GM08714 (cell line): Measurements from ENCODE around the gene CCNL2.

Experiments
- H3K4me3 ChIP-seq: fragments of 200-500 bp; sonication (Bioruptor generic); 2 replicates; pipeline ENCODE4 v1.5.1; 2014; ENCODE audit warnings: mild to moderate bottlenecking, low read length, inconsistent platforms
- ZNF274 ChIP-seq: IDR thresholded peaks from 2 replicates; pipeline ENCODE4 v1.6.1; 2012; ENCODE audit warnings: mild to moderate bottlenecking, low read depth, low read length

The CCNL2 gene

DNA sequence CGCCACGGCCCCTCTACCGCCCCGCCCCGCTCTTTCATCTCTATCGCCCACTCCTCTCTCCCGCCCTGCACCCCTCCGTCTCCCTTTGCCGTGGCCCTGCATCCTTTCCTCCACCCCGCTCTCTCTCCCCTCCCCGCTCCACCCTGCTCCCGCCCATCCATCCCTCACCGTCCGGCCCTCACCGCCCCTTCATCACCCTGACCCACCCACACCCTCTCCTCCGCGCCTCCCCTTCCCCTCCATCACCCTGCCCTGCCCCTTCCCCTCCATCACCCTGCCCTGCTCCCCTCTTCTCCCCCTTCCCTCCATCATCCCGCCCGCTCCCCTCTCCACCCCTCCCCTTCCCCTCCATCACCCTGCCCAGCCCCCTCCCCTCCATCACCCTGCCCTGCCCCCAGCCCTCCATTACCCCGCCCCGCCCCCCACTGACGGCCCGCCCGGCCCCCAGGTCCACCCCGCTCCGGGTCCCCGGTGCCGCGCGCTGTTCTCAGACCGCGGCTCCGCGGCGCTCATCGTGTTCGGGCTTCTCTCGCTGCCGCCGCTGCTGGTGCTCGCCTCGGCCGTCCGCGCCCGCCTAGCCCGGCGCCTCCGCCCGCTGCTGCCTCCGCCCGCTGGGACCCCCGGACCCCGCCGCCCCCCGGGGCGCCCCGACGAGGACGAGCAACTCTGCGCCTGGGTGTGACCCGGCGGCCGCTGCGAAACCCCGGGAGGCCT, 28.1 kb upstream of the CCNL2 start:
- TF ChIP-seq ZNF274, result no peak
- H3K4me3 ChIP-seq, result no peak overlapping the region

- no peak for TF ChIP-seq ZNF274
- no peak overlapping the region for H3K4me3 ChIP-seq
Observed at GRCh38 chr1:1426496-1427105, 27.5 kb upstream of the CCNL2 start.

- H3K4me3 ChIP-seq, result no peak overlapping the region
- no peak for TF ChIP-seq ZNF274
Observed at GRCh38 chr1:1425753-1426495, 26.8 kb upstream of the CCNL2 start.

GRCh38 chr1:1425426-1425752, 26.3 kb upstream of the CCNL2 start:
- no peak overlapping the region for H3K4me3 ChIP-seq
- TF ChIP-seq ZNF274, result no peak

DNA sequence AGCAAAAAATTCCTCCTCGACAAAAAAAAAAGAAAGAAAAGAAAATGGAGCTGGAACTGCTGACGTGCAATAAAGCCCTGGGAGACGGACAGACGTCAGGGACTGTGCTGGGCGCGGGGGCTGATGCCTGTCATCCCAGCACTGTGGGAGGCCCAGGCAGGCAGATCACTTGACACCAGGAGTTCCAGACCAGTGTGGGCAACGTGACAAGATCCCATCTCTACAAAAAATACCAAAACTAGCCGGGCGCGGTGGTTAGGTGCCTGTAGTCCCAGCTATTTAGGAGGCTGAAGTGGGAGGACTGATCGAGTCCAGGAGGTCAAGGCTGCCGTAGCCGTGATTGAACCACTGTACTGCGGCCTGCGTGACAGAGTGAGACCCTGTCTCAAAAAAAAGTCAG, 25.6 kb upstream of the CCNL2 start:
- TF ChIP-seq ZNF274, result no peak

DNA sequence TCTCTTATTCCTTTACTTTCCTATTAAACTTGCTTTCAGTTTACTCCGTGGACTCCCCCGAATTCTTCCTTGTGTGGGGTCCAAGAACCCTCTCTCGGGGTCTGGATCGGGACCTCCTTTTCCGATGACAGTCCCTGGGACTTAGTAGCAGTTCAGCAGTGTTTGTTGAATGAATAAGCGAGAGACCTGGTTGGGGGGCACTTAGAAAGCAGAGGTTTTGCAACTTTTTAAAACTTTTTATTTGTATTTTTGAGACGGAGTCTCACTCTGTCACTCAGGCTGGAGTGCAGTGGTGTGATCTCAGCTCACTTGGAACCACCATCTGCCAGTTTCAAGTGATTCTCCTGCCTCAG, 24.1 kb upstream of the CCNL2 start:
- TF ChIP-seq ZNF274, result no peak

More for the DNA sequence above, 25.6 kb upstream of the CCNL2 start:
- H3K4me3 ChIP-seq, result no peak overlapping the region

GRCh38 chr1:1422465-1423244, 23.5 kb upstream of the CCNL2 start:
- H3K4me3 ChIP-seq, result no peak overlapping the region
- no peak for TF ChIP-seq ZNF274

More for the DNA sequence above, 24.1 kb upstream of the CCNL2 start:
- no peak overlapping the region for H3K4me3 ChIP-seq

DNA sequence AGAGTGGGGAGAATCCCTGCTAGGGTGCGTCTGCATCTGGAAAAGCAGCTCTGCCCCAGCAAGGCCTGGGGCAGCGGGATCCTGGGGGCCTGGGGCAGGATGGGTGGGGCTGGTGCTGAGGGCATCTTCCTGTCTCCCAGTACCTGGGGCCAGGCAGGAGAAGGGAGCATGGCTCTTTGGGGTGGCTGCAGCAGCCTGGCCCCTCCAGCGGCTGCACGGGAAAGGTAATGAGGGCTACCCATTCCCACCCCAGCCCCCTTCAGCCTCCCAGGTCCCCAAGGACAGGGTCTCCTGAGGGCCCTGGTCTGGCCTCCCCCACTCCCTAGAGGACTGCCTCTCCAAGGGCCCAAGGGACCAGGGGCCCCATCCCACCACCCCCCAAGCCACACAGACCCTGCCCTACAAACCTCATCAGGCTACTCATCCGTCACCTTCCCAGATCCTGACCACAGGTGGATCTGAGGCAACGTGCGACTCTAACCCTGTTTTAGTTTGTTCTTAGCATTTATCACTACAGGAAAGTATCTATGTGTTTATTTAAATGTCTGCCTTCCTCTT, 22.9 kb upstream of the CCNL2 start:
- TF ChIP-seq ZNF274, result no peak
- H3K4me3 ChIP-seq, result no peak overlapping the region

GRCh38 chr1:1421147-1421906, 22.2 kb upstream of the CCNL2 start, which contains the start of gene ANKRD65:
TSS of gene ANKRD65 (minus strand) at chr1:1421276. CDS start at chr1:1421005, 271 bp downstream.
- no peak within 1 kb of the TSS for H3K4me3 ChIP-seq
- TF ChIP-seq ZNF274, result no peak

- TF ChIP-seq ZNF274, result no peak
- H3K4me3 ChIP-seq, result no peak overlapping the region
Observed at GRCh38 chr1:1420654-1421141, 21.6 kb upstream of the CCNL2 start.

DNA sequence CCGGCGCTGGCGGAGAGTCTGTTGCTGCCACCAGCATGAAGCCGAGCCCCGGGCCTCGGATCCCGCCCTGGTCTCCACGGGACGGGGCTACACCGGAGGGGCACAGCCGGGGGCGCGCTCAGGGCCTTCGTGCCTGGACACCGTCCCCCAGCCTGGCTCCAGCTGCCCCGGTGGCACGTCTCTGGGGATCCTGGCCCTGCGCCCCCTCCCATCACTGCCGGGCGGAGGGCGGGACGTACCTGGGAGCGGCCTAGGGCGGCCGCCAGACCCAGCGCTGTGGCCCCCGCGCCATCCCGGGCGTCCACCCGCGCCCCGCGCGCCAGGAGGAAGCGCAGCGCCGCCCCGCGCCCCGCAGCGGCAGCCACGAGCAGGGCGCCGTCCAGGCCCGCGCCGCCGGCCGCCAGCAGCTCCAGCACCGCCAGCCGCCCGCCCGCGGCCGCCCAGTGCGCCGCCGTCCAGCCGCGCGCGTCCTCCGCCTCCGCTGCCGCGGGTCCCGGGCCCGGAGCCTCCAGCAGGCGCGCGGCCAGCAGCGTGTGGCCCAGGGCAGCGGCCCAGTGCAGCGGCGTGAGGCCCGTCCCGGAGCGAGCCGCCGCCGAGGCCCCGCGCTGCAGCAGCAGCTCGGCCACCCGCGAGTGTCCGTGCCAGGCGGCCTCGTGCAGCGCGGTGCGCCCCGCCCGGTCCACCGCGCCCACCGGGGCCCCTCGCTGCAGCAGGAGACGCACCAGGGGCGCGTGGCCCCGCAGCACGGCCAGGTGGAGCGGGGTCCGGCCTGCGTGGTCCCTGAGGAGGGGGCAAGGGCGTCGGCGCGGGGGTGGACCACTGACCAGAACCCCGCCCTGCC, 20.9 kb upstream of the CCNL2 start:
- no peak for TF ChIP-seq ZNF274
- H3K4me3 ChIP-seq, result no peak overlapping the region

GRCh38 chr1:1419363-1419812, 20.3 kb upstream of the CCNL2 start:
- H3K4me3 ChIP-seq, result no peak overlapping the region
- TF ChIP-seq ZNF274, result no peak
